KMS-11 (cell line): ENCODE results near the gene FAM229A.

ENCODE experiments used
- H2AFZ ChIP-seq: fragments of 200-600 bp; sonication (generic); 2 replicates; pipeline ENCODE4 v1.6.1; 2016; ENCODE audit warnings: antibody characterized with exemption, mixed run types, low read depth
- H3K27ac ChIP-seq: fragments of 200-600 bp; sonication (generic); 2 replicates; pipeline ENCODE4 v1.6.1; 2016; ENCODE audit warnings: mild to moderate bottlenecking, mixed run types
- H3K27me3 ChIP-seq: fragments of 200-600 bp; sonication (generic); 2 replicates; pipeline ENCODE4 v1.6.1; 2017; ENCODE audit warnings: mild to moderate bottlenecking, low read depth, mixed run types, moderate library complexity; ENCODE audit not compliant: insufficient read depth
- H3K36me3 ChIP-seq: fragments of 200-600 bp; sonication (generic); 2 replicates; pipeline ENCODE4 v1.6.1; 2017; ENCODE audit warnings: mild to moderate bottlenecking, mixed run types; ENCODE audit not compliant: insufficient read depth
- H3K4me1 ChIP-seq: fragments of 200-600 bp; sonication (generic); 2 replicates; pipeline ENCODE4 v1.6.1; 2016; ENCODE audit warnings: mild to moderate bottlenecking, low read depth, mixed run types; ENCODE audit not compliant: poor library complexity, severe bottlenecking
- H3K4me2 ChIP-seq: fragments of 200-600 bp; sonication (generic); 2 replicates; pipeline ENCODE4 v1.7.0; 2016; ENCODE audit warnings: mild to moderate bottlenecking, mixed run types
- H3K4me3 ChIP-seq: fragments of 200-600 bp; sonication (generic); IDR thresholded peaks from 2 replicates; pipeline ENCODE4 v1.6.1; 2017; ENCODE audit warnings: low read depth, low read length, mixed read lengths; ENCODE audit not compliant: insufficient read depth
- H3K79me2 ChIP-seq: fragments of 200-600 bp; sonication (generic); 2 replicates; pipeline ENCODE4 v1.6.1; 2016; ENCODE audit warnings: low read depth, mixed run types; ENCODE audit not compliant: insufficient read depth
- H3K9ac ChIP-seq: fragments of 200-600 bp; sonication (generic); 2 replicates; pipeline ENCODE4 v1.6.1; 2016; ENCODE audit warnings: mild to moderate bottlenecking, mixed run types
- H4K20me1 ChIP-seq: fragments of 200-600 bp; sonication (generic); 2 replicates; pipeline ENCODE4 v1.6.1; 2016; ENCODE audit warnings: mild to moderate bottlenecking, mixed run types; ENCODE audit not compliant: insufficient read depth
- CTCF ChIP-seq: fragments of 200-600 bp; sonication (generic); conservative IDR thresholded peaks from 2 replicates; pipeline ENCODE4 v1.6.1; 2017; ENCODE audit warnings: low read depth, mild to moderate bottlenecking, antibody characterized with exemption, low read length, moderate library complexity, mixed read lengths

The FAM229A gene

GRCh38 chr1:32337855-32338636, 24.2 kb downstream of the FAM229A start:
- Histone ChIP-seq H4K20me1 (no peaks in the 10 kb centered on the region), H3K4me1 (peaks cover 63% of the 10 kb centered on the region), H3K79me2 (no peaks in the 10 kb centered on the region), H2AFZ (0 out of 2 replicates have a peak overlapping the region, but pooled peaks have one; percentile 6), H3K9ac (no peak overlapping the region), H3K27me3 (no peaks in the 10 kb centered on the region), H3K4me2 (peak overlapping the region; percentile 92), H3K27ac (peak overlapping the region; percentile 26; the same call in 1 of the 2 replicates), H3K36me3 (no peaks in the 10 kb centered on the region), H3K4me3 (no peak overlapping the region)
- no peak for TF ChIP-seq CTCF

DNA sequence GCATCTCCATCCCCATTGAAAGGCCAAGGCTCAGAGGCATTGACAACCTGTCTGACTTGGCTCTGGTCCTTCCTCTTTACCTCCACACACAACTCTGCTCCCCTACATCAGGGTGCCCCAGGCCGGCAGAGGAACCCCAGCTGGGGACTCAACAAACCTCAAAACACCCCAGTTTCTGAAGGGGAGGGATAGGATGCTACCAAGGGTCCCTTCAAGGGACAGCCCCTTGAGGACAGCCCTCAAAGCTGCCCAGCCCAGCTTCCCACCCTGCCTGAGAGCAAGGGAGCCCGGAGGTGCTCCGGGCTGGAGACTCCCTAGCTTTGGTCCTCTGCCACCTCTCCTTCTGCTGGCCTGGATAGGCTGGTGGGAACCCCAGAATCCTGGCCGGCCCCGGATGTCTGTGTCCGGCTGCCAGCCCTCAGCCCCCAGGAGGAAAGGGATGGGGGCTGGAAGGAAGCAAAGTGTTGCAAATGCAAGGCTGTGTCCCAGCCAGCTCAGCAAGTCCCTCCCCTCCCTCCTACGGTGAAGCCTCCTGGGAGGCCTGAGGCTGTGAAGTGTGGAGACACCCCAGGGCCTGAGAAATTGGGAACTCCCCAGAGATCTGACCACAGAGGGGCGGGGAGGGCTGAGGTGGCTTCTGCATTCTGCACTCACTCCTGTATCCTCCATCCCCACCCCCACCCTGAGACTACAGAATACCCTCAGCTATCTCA, 25.2 kb downstream of the FAM229A start:
- Histone ChIP-seq H3K27me3 (no peaks in the 10 kb centered on the region), H3K27ac (0 out of 2 replicates have a peak overlapping the region, but pooled peaks have one; percentile 26), H3K4me3 (no peak overlapping the region), H4K20me1 (no peaks in the 10 kb centered on the region), H2AFZ (no peak overlapping the region), H3K4me1 (peaks cover 64% of the 10 kb centered on the region), H3K79me2 (no peaks in the 10 kb centered on the region), H3K36me3 (no peaks in the 10 kb centered on the region; the same call in 1 of the 2 replicates), H3K9ac (no peak overlapping the region), H3K4me2 (peak overlapping the region; percentile 92)
- no peak for TF ChIP-seq CTCF

DNA sequence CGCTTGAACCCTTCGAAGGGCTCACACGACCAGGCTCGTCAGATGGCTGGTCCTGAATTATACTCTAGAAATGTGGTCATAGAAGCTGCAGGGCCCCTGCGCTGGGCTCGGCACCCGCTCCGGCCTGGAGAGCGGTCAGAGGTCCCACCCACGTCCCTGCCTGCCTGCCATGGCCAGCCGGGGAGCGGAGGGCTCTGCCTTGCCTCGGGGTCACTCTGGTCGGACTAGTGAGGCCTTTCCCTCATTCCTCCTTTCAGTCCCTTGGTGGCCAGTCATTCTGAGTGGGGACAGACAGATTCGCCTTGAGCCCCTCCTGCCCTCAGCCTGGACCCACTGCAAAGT, 25.7 kb downstream of the FAM229A start:
- H3K36me3 ChIP-seq: no peaks in the 10 kb centered on the region; the same call in 1 of the 2 replicates
- no peaks in the 10 kb centered on the region for H3K27me3 ChIP-seq
- no peaks in the 10 kb centered on the region for H3K79me2 ChIP-seq
- H3K4me3 ChIP-seq: no peak overlapping the region
- no peak overlapping the region for H3K27ac ChIP-seq
- H4K20me1 ChIP-seq: no peaks in the 10 kb centered on the region
- H3K4me2 ChIP-seq: peak overlapping the region; percentile 92
- H3K9ac ChIP-seq: no peak overlapping the region
- H3K4me1 ChIP-seq: peaks cover 59% of the 10 kb centered on the region
- no peak overlapping the region for H2AFZ ChIP-seq
- TF ChIP-seq CTCF: no peak

DNA sequence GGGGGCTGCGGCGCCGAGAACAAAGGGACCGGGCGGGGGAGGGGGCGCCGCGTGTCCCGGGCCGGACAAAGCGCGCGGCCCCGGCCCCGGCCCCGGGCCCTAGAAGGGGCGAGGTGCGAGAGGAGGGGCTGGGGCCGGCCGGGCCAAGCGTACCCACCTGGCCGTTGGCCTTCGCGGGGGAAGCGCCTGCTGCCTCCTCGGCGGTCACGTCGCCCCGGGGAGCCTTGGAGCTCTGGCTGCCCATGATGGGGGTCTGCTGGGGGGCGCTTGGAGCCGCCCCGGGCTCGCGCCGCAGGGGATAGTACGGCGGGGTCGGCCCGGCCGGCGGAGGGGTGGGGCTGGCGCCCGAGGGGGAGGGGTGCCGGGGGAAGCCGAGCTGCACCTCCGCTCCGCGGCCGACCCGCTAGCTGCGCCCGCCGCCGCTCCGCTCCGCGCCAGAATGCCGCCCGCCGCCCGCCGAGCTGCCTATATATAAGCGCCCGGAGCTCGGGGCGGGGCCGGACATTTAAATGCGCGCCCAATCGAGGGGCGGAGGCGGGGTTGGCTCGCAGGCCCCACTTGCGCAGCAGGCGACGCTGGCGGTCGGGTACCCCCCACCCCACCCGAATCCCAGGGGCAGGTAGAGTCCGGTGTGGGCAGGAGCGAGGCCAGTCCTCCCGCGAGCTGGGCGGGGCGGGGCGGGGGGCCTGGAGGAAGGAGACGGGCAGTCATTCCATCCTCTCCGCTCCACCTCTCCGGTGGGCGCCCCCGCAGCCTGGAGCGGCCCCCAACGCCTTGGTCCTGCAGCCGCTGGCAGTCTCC, 26.3 kb downstream of the FAM229A start, which contains the start of gene MARCKSL1:
Gene MARCKSL1 (minus strand): TSS at position 444 of the 801 bp plus-strand sequence. CDS start 200 bp downstream, at position 244.
- no peaks in the 10 kb centered on the region for H4K20me1 ChIP-seq
- H3K79me2 ChIP-seq: no peaks in the 10 kb centered on the region
- H3K27me3 ChIP-seq: no peaks in the 10 kb centered on the region
- H3K4me3 ChIP-seq: no peak within 1 kb of the TSS
- H3K36me3 ChIP-seq: no peaks in the 10 kb centered on the region; the same call in 1 of the 2 replicates
- H3K9ac ChIP-seq: peak within 1 kb of the TSS; percentile 75
- TF ChIP-seq CTCF: no peak
- H3K4me1 ChIP-seq: peaks cover 57% of the 10 kb centered on the region
- no peak within 1 kb of the TSS; the same call in 1 of the 2 replicates for H2AFZ ChIP-seq
- H3K4me2 ChIP-seq: peak within 1 kb of the TSS; percentile 92
- H3K27ac ChIP-seq: no peak within 1 kb of the TSS
